ENCODE data around the gene PRPSAP2. TPM values are rescaled to one million over a fixed set of nuclear protein-coding genes. Genes with fewer than 3 reads are reported as not detected.

PRPSAP2 gene
- total RNA-seq, 4 donors from 2014 or later = 18.2 to 65.9 (median 39.2) TPM

- intact Hi-C loops (cut with DNase I; ENCODE audit: low total_unique reads) = no loop called here
These were observed 53.0 kb downstream of the PRPSAP2 start for GRCh38 chr17:18910881-18911280.

GRCh38 chr17:18916816-18917500, 59.0 kb downstream of the PRPSAP2 start:
- H3K9me3 ChIP-seq = no peaks in the 10 kb centered on the region
- H3K27ac ChIP-seq = no peak overlapping the region
- no peaks in the 10 kb centered on the region for H3K36me3 ChIP-seq
- intact Hi-C loops (cut with DNase I; ENCODE audit: low total_unique reads) = no loop called here
- H3K27me3 ChIP-seq = no peaks in the 10 kb centered on the region
- no peak overlapping the region for H3K4me3 ChIP-seq
- no peak for DNase-seq
- peaks cover 0 to 4% of the 10 kb centered on the region in 2 donors for H3K4me1 ChIP-seq
- no peak for TF ChIP-seq POLR2A (IDR thresholded peaks at IDR 0.05)
- TF ChIP-seq, protein P1, sequence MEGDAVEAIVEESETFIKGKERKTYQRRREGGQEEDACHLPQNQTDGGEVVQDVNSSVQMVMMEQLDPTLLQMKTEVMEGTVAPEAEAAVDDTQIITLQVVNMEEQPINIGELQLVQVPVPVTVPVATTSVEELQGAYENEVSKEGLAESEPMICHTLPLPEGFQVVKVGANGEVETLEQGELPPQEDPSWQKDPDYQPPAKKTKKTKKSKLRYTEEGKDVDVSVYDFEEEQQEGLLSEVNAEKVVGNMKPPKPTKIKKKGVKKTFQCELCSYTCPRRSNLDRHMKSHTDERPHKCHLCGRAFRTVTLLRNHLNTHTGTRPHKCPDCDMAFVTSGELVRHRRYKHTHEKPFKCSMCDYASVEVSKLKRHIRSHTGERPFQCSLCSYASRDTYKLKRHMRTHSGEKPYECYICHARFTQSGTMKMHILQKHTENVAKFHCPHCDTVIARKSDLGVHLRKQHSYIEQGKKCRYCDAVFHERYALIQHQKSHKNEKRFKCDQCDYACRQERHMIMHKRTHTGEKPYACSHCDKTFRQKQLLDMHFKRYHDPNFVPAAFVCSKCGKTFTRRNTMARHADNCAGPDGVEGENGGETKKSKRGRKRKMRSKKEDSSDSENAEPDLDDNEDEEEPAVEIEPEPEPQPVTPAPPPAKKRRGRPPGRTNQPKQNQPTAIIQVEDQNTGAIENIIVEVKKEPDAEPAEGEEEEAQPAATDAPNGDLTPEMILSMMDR (IDR thresholded peaks at IDR 0.05) = no peak

More at GRCh38 chr17:18910881-18911280, 53.0 kb downstream of the PRPSAP2 start:
- H3K36me3 ChIP-seq = no peaks in the 10 kb centered on the region
- TF ChIP-seq, protein P1 (IDR thresholded peaks at IDR 0.05) = no peak
- no peak for TF ChIP-seq POLR2A (IDR thresholded peaks at IDR 0.05)
- H3K4me3 ChIP-seq = no peak overlapping the region
- H3K27ac ChIP-seq = no peak overlapping the region
- H3K27me3 ChIP-seq = no peaks in the 10 kb centered on the region
- DNase-seq = no peak
- no peaks in the 10 kb centered on the region for H3K9me3 ChIP-seq
- H3K4me1 ChIP-seq = no peaks in the 10 kb centered on the region

- H3K36me3 ChIP-seq = no peaks in the 10 kb centered on the region
- H3K27ac ChIP-seq = no peak overlapping the region
These were observed 59.6 kb downstream of the PRPSAP2 start for GRCh38 chr17:18917506-18918032.

DNA sequence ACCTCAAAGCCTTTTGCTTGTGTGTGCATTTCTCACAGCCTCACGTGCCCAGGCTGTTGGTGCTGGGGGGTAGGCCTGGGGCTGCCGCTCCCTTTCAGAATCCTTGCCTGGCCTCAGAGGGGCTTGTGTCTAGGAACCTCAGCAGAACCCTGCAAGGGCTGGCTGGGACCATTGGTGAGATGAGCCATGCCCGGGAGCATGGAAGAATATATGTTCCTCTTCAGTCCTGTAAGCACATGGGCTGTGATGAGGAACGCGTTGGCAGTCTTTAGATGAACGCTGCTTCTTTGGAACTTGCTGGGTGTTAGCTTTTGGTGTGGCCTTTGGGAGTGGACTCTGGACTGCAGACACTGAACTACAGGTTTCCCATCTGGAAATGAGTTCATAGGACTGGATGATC, 62.0 kb downstream of the PRPSAP2 start:
- Histone ChIP-seq H3K9me3 (no peaks in the 10 kb centered on the region), H3K36me3 (no peaks in the 10 kb centered on the region), H3K4me3 (no peak overlapping the region), H3K4me1 (peaks cover 0 to 4% of the 10 kb centered on the region in 2 donors), H3K27me3 (no peaks in the 10 kb centered on the region), H3K27ac (no peak overlapping the region)
- DNase-seq = no peak
- TF ChIP-seq POLR2A (IDR thresholded peaks at IDR 0.05) = no peak
- TF ChIP-seq, protein P1 (IDR thresholded peaks at IDR 0.05) = no peak
- intact Hi-C loops (cut with DNase I; ENCODE audit: low total_unique reads) = no loop called here

More at GRCh38 chr17:18917506-18918032, 59.6 kb downstream of the PRPSAP2 start:
- H3K4me3 ChIP-seq = no peak overlapping the region
- no peaks in the 10 kb centered on the region for H3K27me3 ChIP-seq
- intact Hi-C loops (cut with DNase I; ENCODE audit: low total_unique reads) = no loop called here
- no peak for DNase-seq
- no peak for TF ChIP-seq POLR2A (IDR thresholded peaks at IDR 0.05)
- TF ChIP-seq, protein P1 (IDR thresholded peaks at IDR 0.05) = no peak
- H3K4me1 ChIP-seq = peaks cover 0 to 4% of the 10 kb centered on the region in 2 donors
- H3K9me3 ChIP-seq = no peaks in the 10 kb centered on the region

- DNase-seq = no peak
- Histone ChIP-seq H3K9me3 (no peaks in the 10 kb centered on the region), H3K36me3 (no peaks in the 10 kb centered on the region), H3K27ac (no peak overlapping the region), H3K27me3 (no peaks in the 10 kb centered on the region), H3K4me3 (no peak overlapping the region), H3K4me1 (peaks cover 0 to 4% of the 10 kb centered on the region in 2 donors)
- no peak for TF ChIP-seq POLR2A (IDR thresholded peaks at IDR 0.05)
- TF ChIP-seq, protein P1 (IDR thresholded peaks at IDR 0.05) = no peak
- intact Hi-C loops (cut with DNase I; ENCODE audit: low total_unique reads) = no loop called here
These were observed 63.0 kb downstream of the PRPSAP2 start for GRCh38 chr17:18920911-18921441.
